RWPE1 (cell line): ENCODE data around the gene IPO7.
"Not testable (repeated sequence)": the region's sequence is repeated elsewhere in the genome, so short reads cannot be mapped to it uniquely, and the experiment has no call there.

Source experiments
- CTCF ChIA-PET: fragments of 350-600 bp; sonication (Branson Sonifier 250); formaldehyde crosslinking; extraction: SDS; loops from one replicate; lab custom pipeline; 2021; lab: Yijun Ruan, JAX
- POLR2A ChIA-PET: fragments of 400-600 bp; formaldehyde crosslinking; extraction: SDS; loops from one replicate; lab custom pipeline; 2020; ENCODE audit warnings: antibody characterized with exemption; ENCODE audit not compliant: low non-redundant PET; lab: Yijun Ruan, JAX
- DNase-seq: peaks from one replicate; pipeline ENCODE4 v3.0.0; 2012; ENCODE audit warnings: low spot score
- H3K27ac ChIP-seq: fragments of 450-650 bp; 2 replicates; pipeline ENCODE4 v1.5.1; 2017
- CTCF ChIP-seq: fragments of 450-650 bp; conservative IDR thresholded peaks from 2 replicates; pipeline ENCODE4 v1.5.1; 2017; ENCODE audit warnings: low read depth, mild to moderate bottlenecking

The IPO7 gene

GRCh38 chr11:9384535-9385326 is at the start of gene IPO7:
Gene IPO7 (plus strand): TSS chr11:9384652. CDS start chr11:9384764, 112 bp downstream.
- H3K27ac ChIP-seq: peak within 1 kb of the TSS; percentile 87
- peak; percentile 29 for TF ChIP-seq CTCF
- ChIA-PET CTCF (interaction anchor here (0.5 to 1.0 kb wide), 7 partner anchors 55 to 226 kb away, joined by 3 read pairs; partner anchors contain the start of gene TMEM41B), POLR2A (interaction anchor here (0.5 to 2.0 kb wide), 5 partner anchors 21 to 1142 kb away, joined by 3 to 9 read pairs (median 4); partner anchors contain the start of genes DENND5A and TMEM41B)
- peak; percentile 90 for DNase-seq

- no peak for DNase-seq
- TF ChIP-seq CTCF: no peak
- POLR2A ChIA-PET: interaction anchor here (0.7 kb wide), 1 partner anchor 28 kb away, joined by 4 read pairs; no protein-coding TSS in a partner anchor
- CTCF ChIA-PET: interaction anchor here (0.6 kb wide), 1 partner anchor 33 kb away, joined by 3 read pairs; no protein-coding TSS in a partner anchor
- H3K27ac ChIP-seq: no peak overlapping the region
Observed at GRCh38 chr11:9341638-9342178, 42.7 kb upstream of the IPO7 start.

- ChIA-PET CTCF (no interaction called here), POLR2A (no interaction called here)
- TF ChIP-seq CTCF: no peak
- DNase-seq: no peak
- no peak overlapping the region for H3K27ac ChIP-seq
Observed at GRCh38 chr11:9344061-9344680, 40.3 kb upstream of the IPO7 start.

- DNase-seq: no peak
- no peak overlapping the region for H3K27ac ChIP-seq
- TF ChIP-seq CTCF: no peak
- CTCF ChIA-PET: interaction anchor here (0.6 kb wide), 1 partner anchor 31 kb away, joined by 4 read pairs; no protein-coding TSS in a partner anchor
- POLR2A ChIA-PET: no interaction called here
Observed at GRCh38 chr11:9347100-9347499, 37.4 kb upstream of the IPO7 start.

GRCh38 chr11:9347779-9348178 is 36.7 kb upstream of the IPO7 start:
- CTCF ChIA-PET, DNase-seq, POLR2A ChIA-PET: not testable (repeated sequence)

GRCh38 chr11:9351321-9351881 is 33.1 kb upstream of the IPO7 start:
- POLR2A ChIA-PET: no interaction called here
- DNase-seq: no peak
- CTCF ChIA-PET: no interaction called here
- TF ChIP-seq CTCF: no peak
- no peak overlapping the region for H3K27ac ChIP-seq

More at GRCh38 chr11:9347779-9348178, 36.7 kb upstream of the IPO7 start:
- H3K27ac ChIP-seq: not testable (repeated sequence)
